Fibroblast of the aortic adventitia (primary cell): ENCODE results near the gene CACNG6. TPM values are rescaled to one million over a fixed set of nuclear protein-coding genes. Genes with fewer than 3 reads are reported as not detected.
"Not testable (repeated sequence)": the region's sequence is repeated elsewhere in the genome, so short reads cannot be mapped to it uniquely, and the experiment has no call there.

ENCODE experiments used
- DNase-seq: peaks from one replicate; pipeline ENCODE4 v3.0.0-alpha.2; 2010; ENCODE audit warnings: low read depth
- H3K4me3 ChIP-seq: 2 replicates; pipeline ENCODE4 v1.5.1; 2011; ENCODE audit warnings: low read depth, mild to moderate bottlenecking, control low read depth, low read length, moderate library complexity
- CTCF ChIP-seq: IDR thresholded peaks from 2 replicates; pipeline ENCODE4 v1.5.1; 2011; ENCODE audit warnings: mild to moderate bottlenecking, low read length, control low read depth, inconsistent platforms; ENCODE audit not compliant: insufficient read depth
- total RNA-seq: library from RNA; depleted of rRNA; stranded (reverse); fragments of >200 nt; gene quantifications from 2 replicates; pipeline ENCODE4 v1.2.3, GENCODE V29; 2012; ENCODE audit warnings: low replicate concordance

CACNG6 gene
- total RNA-seq, 1 donor, result 1.1 TPM

- DNase-seq, result peak; percentile 91
- TF ChIP-seq CTCF, result no peak
- no peak overlapping the region for H3K4me3 ChIP-seq
Observed at GRCh38 chr19:54035215-54036178, 44.1 kb downstream of the CACNG6 start.

- not testable (repeated sequence) for DNase-seq, H3K4me3 ChIP-seq
Observed at GRCh38 chr19:54036542-54036941, 45.1 kb downstream of the CACNG6 start.

- H3K4me3 ChIP-seq, result no peak overlapping the region
- no peak for TF ChIP-seq CTCF
- no peak for DNase-seq
Observed at GRCh38 chr19:54040003-54040402, 48.6 kb downstream of the CACNG6 start.

- DNase-seq, result no peak
- TF ChIP-seq CTCF, result no peak
- no peak overlapping the region for H3K4me3 ChIP-seq
Observed at GRCh38 chr19:54041969-54042606, 50.7 kb downstream of the CACNG6 start.

- DNase-seq, result no peak
- TF ChIP-seq CTCF, result no peak
- H3K4me3 ChIP-seq, result no peak overlapping the region
Observed at GRCh38 chr19:54042989-54043388, 51.6 kb downstream of the CACNG6 start.

- no peak for TF ChIP-seq CTCF
- no peak for DNase-seq
- H3K4me3 ChIP-seq, result no peak overlapping the region
Observed at GRCh38 chr19:54045771-54046170, 54.3 kb downstream of the CACNG6 start.

GRCh38 chr19:54047616-54048015 is 56.2 kb downstream of the CACNG6 start:
- H3K4me3 ChIP-seq, result no peak overlapping the region
- DNase-seq, result no peak
- no peak for TF ChIP-seq CTCF
